ENCODE measurements around the gene B3GNT3. TPM values are rescaled to one million over a fixed set of nuclear protein-coding genes. Genes with fewer than 3 reads are reported as not detected.

B3GNT3 gene
- total and polyA plus RNA-seq, 2 of the 13 experiments (the other 11 are each of a cell fraction or from before 2014, with no cell fraction given) = 0.86 to 4.0 TPM

DNA sequence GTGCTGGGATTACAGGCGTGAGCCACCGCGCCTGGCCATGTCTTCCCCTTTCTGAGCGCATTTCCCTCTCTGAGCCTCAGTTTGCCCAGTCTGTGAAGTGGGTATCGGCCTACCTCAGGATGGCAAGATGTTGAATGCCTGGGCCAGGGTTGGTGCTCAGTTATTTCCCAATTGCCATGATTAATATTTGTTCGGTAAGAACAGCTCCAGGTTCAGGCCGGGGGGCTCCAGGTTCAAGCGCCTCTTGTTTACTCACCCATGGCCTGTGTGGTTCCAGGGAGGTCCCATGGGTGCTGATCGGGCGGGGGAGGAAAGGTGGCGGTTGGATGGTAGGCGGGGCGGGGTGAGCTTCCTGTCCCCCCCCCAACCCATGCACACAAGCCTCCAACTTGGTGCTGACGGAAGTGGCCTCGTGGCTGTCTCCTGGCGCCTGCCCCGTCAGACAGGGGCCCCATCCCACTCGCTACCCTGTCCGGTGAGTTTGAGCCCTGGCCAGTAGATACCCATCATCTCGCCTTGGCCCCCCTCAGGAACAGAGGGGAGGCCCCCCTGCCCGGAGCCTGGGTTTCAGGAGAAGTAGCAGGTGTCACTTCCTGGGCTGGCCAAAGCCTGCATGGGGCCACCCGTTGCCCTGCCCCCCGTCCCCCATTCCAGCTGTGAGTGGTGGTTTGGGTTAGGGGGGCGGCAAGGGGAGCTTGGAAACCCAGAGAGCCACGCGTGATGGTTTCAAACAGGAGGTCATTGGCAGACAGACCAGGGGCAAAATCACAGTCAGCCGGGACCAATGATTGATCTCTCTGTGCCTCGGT is 43.6 kb upstream of the B3GNT3 start, which contains the start of gene FCHO1 (continued):
- TF ChIP-seq ZNF10 (CRISPR knock-in tag; IDR thresholded peaks at IDR 0.05; ENCODE audit: borderline replicate concordance, low read depth) (no peak), PHB2 (IDR thresholded peaks at IDR 0.05; ENCODE audit: partially characterized antibody) (no peak), MIXL1 (CRISPR knock-in tag; IDR thresholded peaks at IDR 0.05) (no peak), TFAP4 (IDR thresholded peaks at IDR 0.05; ENCODE audit: borderline replicate concordance, low read depth) (no peak), JUND (CRISPR knock-in tag; IDR thresholded peaks at IDR 0.05) (no peak), THAP8 (CRISPR knock-in tag; IDR thresholded peaks at IDR 0.05; ENCODE audit: borderline replicate concordance) (no peak), NKX3-1 (CRISPR knock-in tag; IDR thresholded peaks at IDR 0.05) (no peak), NFE2L1 (CRISPR knock-in tag; IDR thresholded peaks at IDR 0.05; ENCODE audit: borderline replicate concordance) (no peak), PRPF4 (IDR thresholded peaks at IDR 0.05; ENCODE audit: low read depth, low read length, poor library complexity, severe bottlenecking) (no peak), ZNF3 (CRISPR knock-in tag; IDR thresholded peaks at IDR 0.05) (no peak), ZNF768 (CRISPR knock-in tag; IDR thresholded peaks at IDR 0.05) (no peak), TBX2 (CRISPR knock-in tag; IDR thresholded peaks at IDR 0.05; ENCODE audit: borderline replicate concordance) (peak; percentile 27; the same call in 1 of the 2 replicates), RNF2 (conservative IDR thresholded peaks at IDR 0.05; ENCODE audit: low read depth) (no peak), HMG20A (CRISPR knock-in tag; IDR thresholded peaks at IDR 0.05; ENCODE audit: borderline replicate concordance) (no peak), ZNF414 (CRISPR knock-in tag; IDR thresholded peaks at IDR 0.05) (no peak), SRSF1 (optimal IDR thresholded peaks at IDR 0.05; ENCODE audit: low read depth, low read length) (peak; percentile 12), NRL (CRISPR knock-in tag; IDR thresholded peaks at IDR 0.05; ENCODE audit: borderline replicate concordance) (no peak), MIER3 (CRISPR knock-in tag; IDR thresholded peaks at IDR 0.05; ENCODE audit: borderline replicate concordance) (no peak; the same call in 1 of the 2 replicates), ZNF605 (CRISPR knock-in tag; IDR thresholded peaks at IDR 0.05) (no peak), DMTF1 (CRISPR knock-in tag; IDR thresholded peaks at IDR 0.05) (no peak), ZNF251 (CRISPR knock-in tag; IDR thresholded peaks at IDR 0.05) (no peak), ZNF121 (CRISPR knock-in tag; IDR thresholded peaks at IDR 0.05) (no peak; the same call in 1 of the 2 replicates), HOXA9 (CRISPR knock-in tag; IDR thresholded peaks at IDR 0.05; ENCODE audit: borderline replicate concordance) (no peak), HOXA7 (CRISPR knock-in tag; IDR thresholded peaks at IDR 0.05) (no peak), MEF2D (CRISPR knock-in tag; IDR thresholded peaks at IDR 0.05) (no peak), NFE2 (CRISPR knock-in tag; IDR thresholded peaks at IDR 0.05) (no peak)

All from HepG2 (cell line).